Measurements from ENCODE around the gene LRIG1. TPM values are rescaled to one million over a fixed set of nuclear protein-coding genes. Genes with fewer than 3 reads are reported as not detected.

The LRIG1 gene
- total RNA-seq, 1 donor from 2014 or later, result 27.9 TPM

GRCh38 chr3:66489115-66489514 is 11.7 kb downstream of the LRIG1 start:
- no peak for DNase-seq (ENCODE audit: low spot score)

- no peak for DNase-seq (ENCODE audit: low spot score)
Measured at GRCh38 chr3:66488492-66488891, 12.3 kb downstream of the LRIG1 start.

- no peak for DNase-seq (ENCODE audit: low spot score)
Measured at GRCh38 chr3:66487465-66487864, 13.4 kb downstream of the LRIG1 start.

GRCh38 chr3:66486646-66487045 is 14.2 kb downstream of the LRIG1 start:
- peak; percentile 56 for DNase-seq (ENCODE audit: low spot score)

- no peak for DNase-seq (ENCODE audit: low spot score)
Measured at GRCh38 chr3:66486202-66486601, 14.6 kb downstream of the LRIG1 start.

GRCh38 chr3:66485291-66485968 is 15.4 kb downstream of the LRIG1 start:
- peak; percentile 65 for DNase-seq (ENCODE audit: low spot score)

- no peak for DNase-seq (ENCODE audit: low spot score)
Measured at GRCh38 chr3:66484106-66484844, 16.5 kb downstream of the LRIG1 start.

- DNase-seq (ENCODE audit: low spot score), result no peak
Measured at GRCh38 chr3:66483409-66483906, 17.4 kb downstream of the LRIG1 start.

- peak; percentile 81 for DNase-seq (ENCODE audit: low spot score)
Measured at GRCh38 chr3:66483006-66483405, 17.8 kb downstream of the LRIG1 start.

- DNase-seq (ENCODE audit: low spot score), result no peak
Measured at GRCh38 chr3:66482018-66482404, 18.8 kb downstream of the LRIG1 start.

GRCh38 chr3:66481071-66482017 is 19.5 kb downstream of the LRIG1 start:
- DNase-seq (ENCODE audit: low spot score), result no peak

GRCh38 chr3:66480666-66481065 is 20.2 kb downstream of the LRIG1 start:
- DNase-seq (ENCODE audit: low spot score), result no peak

- DNase-seq (ENCODE audit: low spot score), result no peak
Measured at GRCh38 chr3:66479532-66479947, 21.3 kb downstream of the LRIG1 start.

- DNase-seq (ENCODE audit: low spot score), result no peak
Measured at GRCh38 chr3:66478960-66479359, 21.9 kb downstream of the LRIG1 start.

GRCh38 chr3:66477856-66478255 is 23.0 kb downstream of the LRIG1 start:
- no peak for DNase-seq (ENCODE audit: low spot score)

- peak; percentile 89 for DNase-seq (ENCODE audit: low spot score)
Measured at GRCh38 chr3:66476852-66477381, 23.9 kb downstream of the LRIG1 start.

- DNase-seq (ENCODE audit: low spot score), result no peak
Measured at GRCh38 chr3:66475386-66476020, 25.3 kb downstream of the LRIG1 start.

- DNase-seq (ENCODE audit: low spot score), result peak; percentile 91
Measured at GRCh38 chr3:66473692-66474091, 27.1 kb downstream of the LRIG1 start.

- peak; percentile 41 for DNase-seq (ENCODE audit: low spot score)
Measured at GRCh38 chr3:66473181-66473580, 27.6 kb downstream of the LRIG1 start.

- no peak for DNase-seq (ENCODE audit: low spot score)
Measured at GRCh38 chr3:66472313-66473134, 28.3 kb downstream of the LRIG1 start.
